NCI-H748 treated with DMSO at 0.1 percent for 48 hours (cell line): ENCODE data around the gene DUSP14.
"Not testable (repeated sequence)": the region's sequence is repeated elsewhere in the genome, so short reads cannot be mapped to it uniquely, and the experiment has no call there.

Experiments
- DNase-seq: peaks from one replicate; lab custom pipeline; 2025; lab: John Stamatoyannopoulos, UW

The DUSP14 gene

DNA sequence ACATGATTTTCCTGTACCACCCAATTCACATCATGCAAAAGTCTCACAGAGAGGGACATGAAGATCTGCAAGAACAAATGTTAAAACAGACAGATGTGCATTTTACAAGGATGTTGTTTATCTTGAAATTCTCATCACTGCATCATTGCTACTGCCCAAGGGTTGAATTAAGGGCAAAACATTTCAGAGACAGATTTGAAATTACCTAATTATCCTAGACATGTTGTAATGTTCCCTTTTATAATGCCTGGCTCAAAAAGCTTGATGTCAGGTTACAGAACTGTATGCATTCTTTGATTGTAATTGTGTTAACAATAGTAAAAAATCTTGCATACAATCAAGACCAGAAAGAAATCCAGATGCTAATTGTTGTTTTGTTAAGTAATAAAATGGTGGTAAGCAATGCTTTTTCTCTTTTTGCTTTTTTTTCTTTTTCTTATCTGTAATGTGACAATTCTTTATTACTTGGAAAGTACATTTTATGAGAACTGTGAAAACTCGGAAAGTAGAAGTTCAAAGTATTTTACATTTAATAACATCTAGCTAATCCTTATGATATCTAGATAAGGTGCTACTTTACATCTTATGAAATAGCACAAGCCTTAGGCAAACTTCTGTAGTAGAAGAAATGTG lies 3.6 kb upstream of the DUSP14 start:
- DNase-seq: no peak

DNA sequence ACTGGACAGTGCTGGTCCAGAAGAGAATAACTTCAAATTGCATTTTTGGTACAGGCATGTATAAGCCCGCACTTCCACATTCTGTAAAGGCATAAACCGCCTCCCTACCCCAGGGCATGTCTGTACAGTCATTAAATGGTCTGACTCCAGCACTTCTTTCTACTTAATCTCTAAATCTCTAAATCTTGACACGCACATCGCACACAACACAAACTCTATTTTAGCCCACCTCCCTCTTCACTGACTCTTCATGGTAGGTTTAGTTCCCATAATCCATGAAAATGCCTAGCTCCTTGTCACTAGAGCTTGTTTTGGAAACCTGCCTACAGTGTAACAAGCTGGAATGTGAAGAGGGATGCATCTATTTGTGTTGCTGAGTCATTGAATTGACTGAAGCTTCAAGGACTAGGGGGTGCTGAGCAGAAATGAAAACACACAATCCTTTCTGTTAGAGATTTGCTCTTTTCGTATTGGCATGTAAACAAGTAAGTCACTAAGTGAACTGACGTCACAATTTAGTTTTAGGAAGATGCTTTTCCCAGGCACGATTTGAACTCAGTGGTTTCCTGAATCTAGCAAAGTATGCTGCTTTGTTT lies 1.6 kb upstream of the DUSP14 start:
- peak; percentile 30 for DNase-seq

DNA sequence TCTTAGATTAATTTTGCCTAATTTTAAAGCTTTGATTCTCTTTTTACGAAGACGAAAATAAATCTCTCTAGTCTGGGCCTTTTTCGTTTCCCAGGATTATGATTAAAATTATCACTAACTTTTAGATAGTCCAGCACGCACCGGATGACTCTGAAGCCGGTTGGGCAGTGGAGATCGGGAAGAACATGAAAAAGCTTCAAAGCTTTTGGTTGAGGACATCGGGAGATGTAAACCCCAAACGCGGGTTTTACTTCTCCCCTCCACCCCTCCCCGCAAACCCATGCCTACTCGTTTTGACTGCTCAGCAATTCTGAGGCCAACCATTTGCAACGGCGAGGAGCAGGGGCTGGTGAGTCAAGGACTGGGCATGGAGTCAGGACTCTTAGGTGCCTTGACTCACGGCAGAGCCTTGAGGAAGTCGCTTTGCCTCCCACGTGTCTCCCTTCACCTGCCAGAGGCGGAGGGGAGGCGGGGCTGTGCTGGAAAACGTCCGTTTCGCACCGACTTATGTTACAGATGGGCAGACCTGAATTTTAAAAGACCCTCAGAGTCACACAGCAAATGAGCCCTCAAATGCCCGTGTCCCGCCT lies 989 bp upstream of the DUSP14 start:
- peak; percentile 49 for DNase-seq

DNA sequence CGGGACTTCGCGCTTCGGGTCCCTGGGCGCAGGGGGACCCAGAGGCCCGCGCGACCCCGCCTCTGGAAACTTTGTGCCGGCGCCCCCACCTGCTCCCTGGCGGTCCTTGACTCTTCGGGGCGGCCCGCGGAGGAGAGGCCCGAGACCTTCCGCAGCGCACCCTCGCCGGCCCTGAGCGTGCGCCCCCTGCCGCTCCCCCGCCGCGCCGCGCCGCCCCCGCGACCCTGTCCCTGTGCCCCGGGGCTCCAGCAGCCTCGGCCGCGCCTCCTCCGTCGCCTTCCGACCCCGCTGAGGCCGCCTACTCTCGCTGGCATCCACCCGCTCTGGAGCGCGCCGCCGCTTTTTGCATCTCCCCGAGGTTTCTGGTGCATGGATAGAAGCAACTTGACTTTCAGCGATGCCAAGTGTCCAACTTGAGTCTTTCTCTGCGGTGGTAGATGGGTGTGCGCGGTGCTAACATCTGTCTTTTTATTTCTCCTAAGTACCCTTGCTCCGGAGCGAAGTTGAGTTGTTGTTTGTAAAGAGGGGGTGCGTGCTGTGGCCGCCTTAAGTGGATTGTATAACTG lies 414 bp downstream of the DUSP14 start:
- peak; percentile 32 for DNase-seq

DNA sequence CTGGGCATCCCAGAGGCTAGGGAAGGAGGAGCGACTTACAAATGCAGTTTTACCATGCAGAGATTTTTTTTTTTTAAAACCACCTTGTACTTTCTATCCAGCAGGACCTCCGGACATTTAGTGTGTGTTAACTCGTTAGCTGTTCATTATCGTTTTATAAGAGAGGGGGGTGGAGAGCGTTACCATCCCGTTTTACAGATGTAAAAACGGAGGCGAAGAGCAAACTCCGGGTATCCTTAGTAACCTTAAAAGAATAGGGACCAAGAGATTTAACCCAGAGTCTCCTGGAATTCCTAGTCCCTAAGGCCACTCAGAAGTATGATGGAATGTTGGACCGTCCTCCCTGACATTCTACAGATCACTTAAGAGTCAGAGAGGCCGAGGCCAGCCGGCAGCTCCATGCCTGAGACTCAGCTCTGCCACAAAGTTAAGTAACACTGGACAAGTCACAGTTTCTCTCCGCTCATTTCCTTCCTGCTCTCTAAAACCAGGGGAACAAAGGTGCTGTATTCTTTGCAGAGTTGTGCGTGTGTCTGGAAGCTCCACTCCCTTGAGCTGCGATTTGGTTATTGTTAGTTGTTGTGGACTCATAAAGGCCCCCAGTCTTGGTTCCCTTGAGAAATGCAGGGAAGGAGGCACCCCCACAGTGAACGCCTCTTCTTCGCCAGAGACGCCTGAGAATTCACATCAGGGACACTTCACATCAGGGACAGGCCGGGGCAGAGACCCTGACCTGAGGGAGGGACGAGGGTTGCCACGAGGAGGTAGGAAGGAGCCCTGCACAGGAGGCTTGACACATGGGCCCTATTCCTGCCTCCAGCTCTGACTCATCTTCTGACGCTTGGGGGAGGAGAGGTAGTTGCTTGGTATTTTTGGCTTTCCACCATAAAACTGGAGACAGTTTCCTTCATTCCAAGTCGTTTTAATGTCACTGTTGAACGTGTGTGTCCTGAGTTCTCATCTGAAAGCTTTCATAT lies 1.2 kb downstream of the DUSP14 start:
- DNase-seq: no peak

DNA sequence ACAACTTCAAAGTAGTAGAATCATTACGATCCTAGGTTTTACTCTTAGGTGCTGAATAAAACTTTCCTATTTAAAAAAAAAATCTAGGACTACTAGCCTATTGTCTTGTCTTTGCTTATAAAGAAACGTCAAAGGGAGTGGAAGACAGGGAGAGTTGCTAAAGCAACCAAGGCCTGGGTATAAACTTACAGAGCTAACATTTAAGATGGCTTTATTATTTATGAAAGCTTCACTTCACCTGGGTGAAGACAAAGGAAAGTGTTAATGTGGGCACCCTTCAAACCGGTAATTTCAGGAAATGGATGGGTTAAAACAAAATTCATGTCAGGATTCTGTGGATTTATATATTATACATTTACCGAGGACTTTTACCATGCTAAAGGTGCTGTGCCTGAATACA lies 2.5 kb downstream of the DUSP14 start:
- DNase-seq: no peak

DNA sequence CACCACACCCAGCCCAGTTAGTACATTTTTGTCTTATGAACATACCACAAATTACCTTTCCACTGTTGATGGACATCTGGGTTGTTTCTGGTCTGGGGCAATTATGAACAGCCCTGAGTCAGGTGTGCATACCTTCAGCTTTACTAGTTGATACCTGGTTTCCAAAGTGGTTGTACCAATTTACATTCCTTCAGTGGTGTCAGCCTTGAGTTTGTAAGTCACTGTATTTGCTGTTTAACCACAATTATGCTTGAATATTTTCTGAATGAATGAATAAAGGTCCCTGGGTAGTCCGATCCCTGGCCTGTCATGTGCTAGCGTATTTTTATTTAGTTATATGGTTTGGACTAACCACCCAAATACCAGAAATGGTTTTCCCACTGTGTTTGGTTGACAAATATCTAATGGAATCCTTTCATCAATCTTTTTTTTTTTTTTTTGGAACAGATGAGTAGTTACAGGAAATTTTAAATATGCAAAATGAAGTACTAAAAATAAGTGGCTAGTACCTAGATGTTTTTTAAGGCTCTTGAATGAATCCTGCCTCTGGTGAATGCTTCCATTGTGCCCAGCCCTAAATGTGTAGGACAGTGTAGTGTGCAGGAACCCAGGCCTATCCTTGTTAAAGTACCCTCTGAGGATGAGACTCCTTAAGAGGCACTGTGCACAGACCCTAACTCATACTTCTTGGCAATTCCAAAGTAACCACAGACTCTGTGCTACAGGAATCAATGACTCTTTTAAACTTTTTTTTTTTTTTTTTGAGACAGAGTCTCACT lies 3.7 kb downstream of the DUSP14 start:
- no peak for DNase-seq

DNA sequence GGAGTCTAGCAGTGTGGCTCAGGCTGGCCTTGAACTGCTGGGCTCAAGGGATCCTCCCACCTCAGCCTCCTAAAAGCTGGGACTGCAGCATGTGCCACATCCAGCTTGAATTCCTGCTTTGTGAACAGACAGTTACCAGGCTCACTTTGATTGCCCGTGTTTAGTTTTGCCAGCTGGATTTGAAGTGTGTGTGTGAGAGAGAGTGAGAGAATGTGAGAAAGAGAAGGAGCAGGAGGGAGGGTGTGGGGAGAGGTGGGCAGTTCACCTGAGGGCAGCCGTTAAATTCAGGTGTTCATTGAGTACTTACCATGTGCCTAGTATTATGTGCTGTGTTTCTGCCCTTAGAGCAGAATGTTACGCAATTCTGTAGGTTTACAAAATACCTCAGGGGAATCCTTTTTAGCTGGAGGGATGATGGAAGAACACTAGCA lies 4.7 kb downstream of the DUSP14 start:
- no peak for DNase-seq

DNA sequence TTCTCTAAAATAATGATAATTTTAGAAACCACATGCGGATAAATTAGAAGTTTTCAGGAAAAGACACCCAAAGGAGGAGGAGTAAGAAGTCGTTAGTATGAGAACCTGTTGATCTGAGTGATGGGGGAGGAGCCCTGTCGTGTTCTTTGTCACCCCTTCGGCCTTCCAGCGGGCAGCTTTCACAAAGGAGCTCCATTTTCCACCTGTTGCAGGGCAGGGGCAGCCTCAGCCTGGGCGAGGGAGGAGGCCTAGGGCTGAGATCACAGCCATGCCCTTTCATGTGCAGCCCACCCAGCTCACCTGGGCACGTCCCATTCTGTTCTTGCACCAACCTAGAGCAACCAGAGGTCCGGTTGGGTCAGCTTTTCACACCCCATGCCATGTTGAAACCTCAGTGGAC lies 5.3 kb downstream of the DUSP14 start:
- DNase-seq: no peak

DNA sequence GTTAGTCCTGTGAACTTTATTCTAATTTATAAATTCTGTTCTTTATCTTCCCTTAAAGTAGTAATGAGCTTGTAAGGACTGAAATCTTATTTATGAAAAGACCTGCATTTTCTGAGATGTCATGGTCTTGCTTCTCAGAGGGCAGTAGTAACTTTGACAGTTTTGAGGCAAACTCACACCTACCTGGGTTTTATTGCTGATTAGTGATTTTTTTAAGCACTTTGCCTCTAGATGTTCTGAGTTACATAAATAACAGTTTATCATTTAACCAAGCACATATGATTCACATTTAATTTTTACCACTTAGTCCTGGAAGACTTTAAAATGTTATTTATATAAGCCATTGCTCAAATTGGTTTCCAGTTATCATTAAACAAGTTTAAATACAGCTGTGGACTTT lies 10.7 kb downstream of the DUSP14 start:
- DNase-seq: no peak

DNA sequence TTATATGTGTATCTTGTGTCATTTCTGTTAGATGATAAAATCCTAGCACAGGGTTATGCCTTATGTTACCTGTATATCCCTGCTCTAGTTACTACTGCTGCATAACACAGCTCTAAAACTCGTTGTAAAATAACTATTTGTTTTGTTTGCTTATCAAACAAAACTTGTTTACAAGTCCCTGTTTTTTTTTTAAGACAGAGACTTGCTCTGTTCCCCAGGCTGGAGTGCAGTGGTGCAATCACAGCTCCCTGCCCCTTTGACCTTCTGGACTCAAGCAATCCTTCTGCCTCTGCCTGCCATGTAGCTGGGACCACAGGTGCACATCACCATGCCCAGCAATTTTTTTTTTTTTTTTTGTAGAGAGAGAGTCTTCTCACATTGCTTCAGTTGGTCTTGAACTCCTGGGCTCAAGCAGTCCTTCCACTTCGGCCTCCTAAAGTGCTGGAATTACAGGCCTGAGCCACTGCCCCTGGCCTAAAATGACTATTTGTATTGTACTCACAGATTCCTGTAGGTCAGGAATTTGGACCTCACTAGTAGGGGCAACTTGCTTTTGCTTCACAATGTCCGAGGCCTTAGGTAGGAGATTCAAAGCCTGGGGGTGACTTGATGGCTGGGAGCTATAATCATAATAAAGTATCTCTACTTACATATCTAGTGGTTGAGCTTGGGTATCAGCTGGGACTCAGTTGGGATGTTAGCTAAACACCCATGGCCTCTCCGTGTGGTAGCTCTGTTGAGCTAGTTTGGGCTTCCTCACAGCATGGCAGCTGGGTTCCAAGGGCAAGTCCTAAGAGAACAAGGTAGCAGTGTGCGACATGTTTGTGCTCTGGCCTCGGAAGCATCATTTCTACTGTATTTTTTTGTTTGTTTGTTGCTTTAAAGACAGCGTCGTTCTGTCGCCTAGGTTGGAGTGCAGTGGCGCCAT lies 12.6 kb downstream of the DUSP14 start:
- no peak for DNase-seq

DNA sequence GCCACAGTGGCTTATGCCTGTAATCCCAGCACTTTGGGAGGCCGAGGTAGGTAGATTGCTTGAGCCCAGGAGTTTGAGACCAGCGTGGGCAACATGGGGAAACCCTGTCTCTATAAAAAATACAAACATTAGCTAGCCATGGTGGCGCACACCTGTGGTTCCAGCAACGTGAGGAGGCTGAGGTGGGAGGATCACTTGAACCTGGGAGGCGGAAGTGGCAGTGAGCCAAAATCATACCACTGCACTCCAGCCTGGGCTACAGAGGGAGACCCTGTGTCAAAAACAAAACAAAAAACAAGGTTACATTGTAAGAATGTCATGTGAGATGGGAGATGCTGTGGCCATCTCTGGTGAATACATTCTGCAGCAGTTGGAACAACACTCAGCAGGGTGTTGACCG lies 13.5 kb downstream of the DUSP14 start:
- DNase-seq: no peak

DNA sequence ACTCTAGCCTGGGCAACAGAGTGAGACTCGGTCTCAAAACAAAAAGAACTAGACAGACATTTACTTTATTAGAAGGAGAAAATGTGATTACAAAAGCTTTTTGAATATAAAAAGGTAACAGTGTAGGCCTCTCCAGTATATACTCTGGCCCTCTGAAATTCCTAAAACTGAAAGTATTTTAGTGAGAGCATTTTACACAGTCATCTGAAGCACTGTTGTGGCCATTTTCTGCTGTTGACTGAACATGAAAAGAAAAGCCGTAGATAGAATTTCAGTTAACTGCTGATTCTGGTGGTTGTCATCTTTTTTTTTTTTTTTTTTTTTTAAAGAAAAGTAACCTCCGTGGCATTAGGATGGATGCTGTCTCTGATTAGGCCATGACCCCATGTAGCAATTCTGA lies 15.6 kb downstream of the DUSP14 start:
- DNase-seq: no peak

DNA sequence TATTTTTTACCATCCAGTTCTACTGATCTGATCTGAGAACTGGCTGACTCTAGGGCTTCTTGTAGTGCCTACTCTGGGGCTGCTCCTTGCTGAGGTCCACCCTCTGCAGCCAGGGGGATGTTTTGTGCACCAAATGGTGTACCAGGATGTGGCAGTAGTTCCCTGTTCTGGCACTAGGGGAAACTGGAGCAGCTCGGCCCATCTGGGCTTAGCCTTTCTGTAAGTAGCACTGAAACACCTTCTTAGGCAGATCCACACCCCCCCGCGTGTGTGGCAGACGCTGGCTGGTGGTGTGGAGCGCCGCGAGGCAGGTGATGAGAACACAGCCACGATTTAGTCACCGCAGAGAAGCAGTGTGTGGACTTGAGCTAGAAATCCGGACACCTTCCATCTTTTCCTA lies 17.0 kb downstream of the DUSP14 start:
- DNase-seq: no peak

DNA sequence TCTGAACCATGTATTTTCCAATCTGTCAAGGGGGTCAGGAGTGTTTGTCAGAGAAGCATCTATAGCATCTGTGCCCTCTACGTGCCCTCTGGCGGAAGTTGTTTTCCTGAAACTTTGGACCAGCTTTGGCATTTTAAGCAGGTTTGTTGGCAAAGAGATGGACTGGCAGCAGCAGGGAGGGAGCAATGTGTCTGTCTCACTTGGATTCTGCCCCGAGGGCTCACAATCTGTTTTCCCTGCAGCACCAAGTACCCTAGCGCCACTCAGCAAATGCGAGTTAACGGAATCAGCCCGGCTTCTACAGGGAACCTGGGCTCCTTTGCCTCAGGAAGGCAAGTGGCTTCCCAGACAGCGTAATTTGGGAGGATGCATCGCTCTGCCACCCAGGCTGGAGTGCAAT lies 17.4 kb downstream of the DUSP14 start:
- no peak for DNase-seq

DNA sequence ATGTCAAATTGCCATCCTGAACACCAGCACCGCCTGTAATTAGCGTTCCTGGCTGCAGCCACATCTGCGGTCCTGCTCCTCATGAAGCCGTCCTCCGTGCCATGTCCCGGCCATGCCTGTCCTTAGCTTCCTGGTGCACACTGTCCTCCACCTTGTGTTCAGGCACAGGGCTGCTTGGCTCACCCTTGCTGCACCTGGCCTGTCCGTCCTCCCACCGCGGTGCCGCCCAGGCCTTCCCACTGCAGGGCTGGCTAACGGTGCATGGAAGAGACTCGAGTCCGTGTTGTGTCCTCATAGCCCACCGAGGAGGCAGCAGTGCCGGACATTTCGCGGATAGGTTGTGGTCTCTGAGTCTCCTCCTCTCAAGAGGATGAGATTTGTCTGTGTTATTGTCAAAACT lies 20.4 kb downstream of the DUSP14 start:
- DNase-seq: no peak

DNA sequence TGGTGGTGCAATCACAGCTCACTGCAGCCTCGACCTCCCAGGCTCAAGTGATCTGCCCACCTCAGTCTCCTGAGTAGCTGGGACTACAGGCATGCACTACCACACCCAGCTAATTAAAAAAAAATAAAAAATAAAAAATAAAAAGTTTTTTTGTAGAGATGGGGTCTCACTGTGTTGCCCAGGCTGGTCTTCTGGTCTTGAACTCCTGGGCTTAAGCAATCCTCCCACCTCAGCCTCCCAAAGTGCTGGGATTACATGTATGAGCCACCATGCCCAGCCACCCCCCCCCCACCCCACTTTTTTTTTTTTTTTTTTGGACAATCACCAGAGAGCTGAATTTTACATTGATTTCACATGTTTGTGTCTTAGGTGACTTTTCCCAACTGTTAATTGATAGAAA lies 22.0 kb downstream of the DUSP14 start:
- not testable (repeated sequence) for DNase-seq

DNA sequence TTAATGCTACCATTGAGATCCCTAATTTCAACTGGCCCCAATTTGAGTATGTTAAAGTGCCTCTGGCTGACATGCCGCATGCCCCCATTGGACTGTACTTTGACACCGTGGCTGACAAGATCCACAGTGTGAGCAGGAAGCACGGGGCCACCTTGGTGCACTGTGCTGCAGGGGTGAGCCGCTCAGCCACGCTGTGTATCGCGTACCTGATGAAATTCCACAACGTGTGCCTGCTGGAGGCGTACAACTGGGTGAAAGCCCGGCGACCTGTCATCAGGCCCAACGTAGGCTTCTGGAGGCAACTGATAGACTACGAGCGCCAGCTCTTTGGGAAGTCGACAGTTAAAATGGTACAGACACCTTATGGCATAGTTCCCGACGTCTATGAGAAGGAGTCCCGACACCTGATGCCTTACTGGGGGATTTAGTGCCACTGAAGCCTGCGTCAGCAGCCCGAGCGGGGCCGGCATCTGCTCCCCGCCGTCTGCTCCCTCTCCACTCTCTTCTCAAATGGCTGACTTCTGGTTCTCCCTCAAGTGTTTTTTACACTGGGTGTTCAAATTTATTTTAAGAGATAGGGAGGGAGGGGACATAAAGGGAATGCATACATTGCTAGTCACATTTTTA lies 22.9 kb downstream of the DUSP14 start:
- no peak for DNase-seq

DNA sequence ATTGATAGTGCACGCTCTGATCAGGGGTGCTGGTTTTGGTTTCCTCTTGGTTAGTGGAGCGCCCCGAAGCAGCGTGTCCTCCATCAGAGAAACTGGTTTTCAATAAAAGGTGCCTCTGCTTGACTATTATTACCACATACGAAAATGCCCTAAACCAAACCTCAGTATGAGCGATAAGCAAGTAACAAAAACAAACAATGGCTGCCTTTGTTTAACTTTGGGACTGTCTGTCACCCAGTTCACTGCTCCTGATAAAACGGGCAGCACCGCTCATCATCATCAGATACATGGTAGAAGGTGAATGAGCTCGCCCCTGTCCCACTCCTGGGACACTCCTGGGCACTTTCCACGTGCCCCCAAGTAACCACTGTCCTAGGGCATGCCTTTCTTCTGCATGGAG lies 24.0 kb downstream of the DUSP14 start:
- DNase-seq: no peak

DNA sequence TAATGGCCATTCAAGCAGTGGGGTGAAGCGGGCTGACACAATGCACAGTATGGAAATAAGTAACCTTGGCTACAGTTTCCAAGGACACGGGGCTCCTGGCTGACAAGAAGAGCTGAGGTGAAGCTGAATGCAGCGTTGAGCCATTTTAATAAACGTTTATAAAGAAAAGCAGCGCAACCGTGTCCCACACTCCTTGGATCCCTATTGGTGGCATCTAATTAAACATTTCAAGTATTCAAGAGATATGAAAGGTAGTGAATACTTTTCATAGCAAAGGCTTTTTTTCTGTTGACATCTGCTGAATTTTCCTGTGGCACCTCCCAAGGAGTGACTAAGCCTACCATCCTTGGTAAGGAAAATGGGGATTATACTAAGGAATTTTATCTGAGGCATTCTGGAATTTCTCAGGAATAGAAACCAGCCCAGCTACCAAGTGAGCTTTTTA lies 26.5 kb downstream of the DUSP14 start:
- no peak for DNase-seq
